Endothelial cell (in vitro differentiated cells): Measurements from ENCODE around the gene MMD2. TPM values are rescaled to one million over a fixed set of nuclear protein-coding genes. Genes with fewer than 3 reads are reported as not detected.

Source experiments
- DNase-seq: peaks from one replicate; pipeline ENCODE4 v3.0.0; 2021; ENCODE audit warnings: low spot score
- H3K27ac Mint-ChIP-seq: one replicate; pipeline ENCODE4 v1.8.0; 2021; ENCODE audit warnings: mixed read lengths, inconsistent platforms; ENCODE audit not compliant: unreplicated experiment
- H3K27me3 Mint-ChIP-seq: one replicate; pipeline ENCODE4 v1.8.0; 2021; ENCODE audit warnings: mild to moderate bottlenecking, moderate library complexity, mixed read lengths, inconsistent platforms; ENCODE audit not compliant: unreplicated experiment
- H3K36me3 Mint-ChIP-seq: one replicate; pipeline ENCODE4 v1.8.0; 2021; ENCODE audit warnings: mild to moderate bottlenecking, low read depth, mixed read lengths, inconsistent platforms; ENCODE audit not compliant: unreplicated experiment
- H3K4me1 Mint-ChIP-seq: one replicate; pipeline ENCODE4 v1.8.0; 2021; ENCODE audit warnings: mild to moderate bottlenecking, mixed read lengths, inconsistent platforms; ENCODE audit not compliant: unreplicated experiment
- H3K4me3 Mint-ChIP-seq: one replicate; pipeline ENCODE4 v1.8.0; 2021; ENCODE audit warnings: mild to moderate bottlenecking, mixed read lengths, inconsistent platforms; ENCODE audit not compliant: unreplicated experiment
- H3K9me3 Mint-ChIP-seq: one replicate; pipeline ENCODE4 v1.8.0; 2021; ENCODE audit warnings: mixed read lengths, inconsistent platforms; ENCODE audit not compliant: unreplicated experiment
- CTCF ChIP-seq: fragments of 200-600 bp; sonication (generic); IDR thresholded peaks from one replicate; pipeline ENCODE4 v1.5.0; 2021; ENCODE audit warnings: antibody characterized with exemption; ENCODE audit not compliant: unreplicated experiment
- total RNA-seq: library from RNA; stranded (reverse); fragmentation: NEBNext Ultra II Directional; extraction: Animal tissue kit (Norgen Biotek cat#: 25700); gene quantifications from one replicate; pipeline ENCODE4 v1.2.1, GENCODE V29; 2021; ENCODE audit not compliant: unreplicated experiment

MMD2 gene
- total RNA-seq, 1 donor from 2014 or later, result not detected

- DNase-seq, result no peak
- H3K27ac Mint-ChIP-seq, result no peak overlapping the region
- no peaks in the 10 kb centered on the region for H3K4me1 Mint-ChIP-seq
- no peak overlapping the region for H3K4me3 Mint-ChIP-seq
- H3K27me3 Mint-ChIP-seq, result peaks cover 1% of the 10 kb centered on the region
- no peaks in the 10 kb centered on the region for H3K36me3 Mint-ChIP-seq
- no peaks in the 10 kb centered on the region for H3K9me3 Mint-ChIP-seq
- TF ChIP-seq CTCF, result no peak
Measured at GRCh38 chr7:4943297-4943696, 15.7 kb downstream of the MMD2 start.

- H3K27ac Mint-ChIP-seq, result no peak overlapping the region
- no peak for DNase-seq
Measured at GRCh38 chr7:4939971-4940728, 18.8 kb downstream of the MMD2 start.

GRCh38 chr7:4937411-4937810 lies 21.6 kb downstream of the MMD2 start:
- Mint-ChIP-seq H3K27ac (no peak overlapping the region), H3K36me3 (no peaks in the 10 kb centered on the region), H3K9me3 (no peaks in the 10 kb centered on the region), H3K4me3 (no peak overlapping the region), H3K4me1 (no peaks in the 10 kb centered on the region), H3K27me3 (no peaks in the 10 kb centered on the region)
- TF ChIP-seq CTCF, result no peak
- DNase-seq, result no peak

More at GRCh38 chr7:4939971-4940728, 18.8 kb downstream of the MMD2 start:
- Mint-ChIP-seq H3K4me3 (no peak overlapping the region), H3K9me3 (no peaks in the 10 kb centered on the region), H3K4me1 (no peaks in the 10 kb centered on the region), H3K27me3 (peaks cover 1% of the 10 kb centered on the region), H3K36me3 (no peaks in the 10 kb centered on the region)
- TF ChIP-seq CTCF, result no peak

- no peaks in the 10 kb centered on the region for H3K9me3 Mint-ChIP-seq
- no peaks in the 10 kb centered on the region for H3K36me3 Mint-ChIP-seq
- H3K4me1 Mint-ChIP-seq, result no peaks in the 10 kb centered on the region
- no peak for DNase-seq
- no peak overlapping the region for H3K4me3 Mint-ChIP-seq
- H3K27ac Mint-ChIP-seq, result no peak overlapping the region
- no peaks in the 10 kb centered on the region for H3K27me3 Mint-ChIP-seq
- TF ChIP-seq CTCF, result no peak
Measured at GRCh38 chr7:4934419-4935025, 24.5 kb downstream of the MMD2 start.

GRCh38 chr7:4931943-4932342 lies 27.0 kb downstream of the MMD2 start:
- Mint-ChIP-seq H3K27me3 (no peaks in the 10 kb centered on the region), H3K27ac (no peak overlapping the region), H3K36me3 (no peaks in the 10 kb centered on the region), H3K9me3 (no peaks in the 10 kb centered on the region), H3K4me3 (no peak overlapping the region), H3K4me1 (no peaks in the 10 kb centered on the region)
- no peak for TF ChIP-seq CTCF
- DNase-seq, result peak; percentile 21
